UCSD-AML1 (cell line): ENCODE results near the gene TAS2R38.
A peak's percentile ranks its signal among the peaks of the same experiment; 100 is the strongest.

ENCODE experiments used
- DNase-seq: peaks from one replicate; lab custom pipeline; 2025; ENCODE audit not compliant: unreplicated experiment; lab: John Stamatoyannopoulos, UW

TAS2R38 gene

GRCh38 chr7:141976524-141977245, 3.1 kb upstream of the TAS2R38 start:
- DNase-seq: no peak

DNA sequence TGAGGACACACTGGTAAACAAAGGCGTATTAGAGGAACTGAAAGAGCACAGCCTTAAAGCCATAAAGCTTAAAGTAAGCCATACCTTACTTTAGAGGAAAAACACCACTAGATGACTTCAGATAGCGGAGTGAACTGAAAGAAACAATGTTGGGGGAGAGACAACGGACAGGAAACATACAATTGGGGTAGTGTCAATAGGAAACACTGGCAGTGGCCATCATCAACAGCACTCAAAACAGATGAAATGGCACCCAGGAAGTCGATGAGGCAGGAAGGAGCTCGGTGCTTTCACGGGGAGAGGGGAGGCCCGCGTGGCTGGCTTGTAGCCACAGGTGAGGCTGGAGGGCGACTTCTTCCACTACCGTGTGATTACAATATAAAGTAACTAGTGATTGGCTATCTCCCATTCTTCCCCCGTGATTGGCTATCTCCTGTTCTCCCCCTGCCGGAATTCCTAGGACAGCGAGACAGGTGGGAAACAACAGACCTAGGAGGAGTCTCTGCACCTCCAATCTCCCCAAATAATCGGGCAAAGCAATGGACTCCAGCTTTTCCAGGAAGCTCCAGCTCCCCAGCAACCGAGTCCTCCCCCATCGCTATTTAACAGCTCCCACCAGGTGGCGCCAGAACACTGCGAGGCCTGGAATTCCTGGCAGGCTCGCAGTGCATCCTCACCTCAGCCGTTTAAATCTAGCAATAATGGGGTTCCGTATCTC, 2.4 kb upstream of the TAS2R38 start:
- DNase-seq: peak; percentile 64

DNA sequence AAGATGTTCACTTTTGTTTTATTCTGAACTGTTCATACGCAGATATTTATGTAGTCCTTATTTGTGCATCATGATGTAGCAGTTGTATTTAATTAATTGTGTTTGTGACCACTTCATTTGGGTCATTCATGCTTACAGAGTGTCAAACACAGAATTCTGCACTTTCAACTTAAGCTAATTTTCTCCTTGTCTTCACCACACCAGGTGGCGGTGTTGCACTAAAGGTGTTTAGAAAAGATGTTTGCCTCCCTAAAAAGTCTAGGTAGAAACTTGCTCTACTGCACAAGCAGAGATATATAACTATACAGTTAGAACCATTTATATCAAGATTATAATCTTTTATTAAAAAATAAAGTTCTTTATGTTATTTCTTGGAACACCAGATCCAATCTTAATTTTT, 1.3 kb upstream of the TAS2R38 start:
- no peak for DNase-seq

DNA sequence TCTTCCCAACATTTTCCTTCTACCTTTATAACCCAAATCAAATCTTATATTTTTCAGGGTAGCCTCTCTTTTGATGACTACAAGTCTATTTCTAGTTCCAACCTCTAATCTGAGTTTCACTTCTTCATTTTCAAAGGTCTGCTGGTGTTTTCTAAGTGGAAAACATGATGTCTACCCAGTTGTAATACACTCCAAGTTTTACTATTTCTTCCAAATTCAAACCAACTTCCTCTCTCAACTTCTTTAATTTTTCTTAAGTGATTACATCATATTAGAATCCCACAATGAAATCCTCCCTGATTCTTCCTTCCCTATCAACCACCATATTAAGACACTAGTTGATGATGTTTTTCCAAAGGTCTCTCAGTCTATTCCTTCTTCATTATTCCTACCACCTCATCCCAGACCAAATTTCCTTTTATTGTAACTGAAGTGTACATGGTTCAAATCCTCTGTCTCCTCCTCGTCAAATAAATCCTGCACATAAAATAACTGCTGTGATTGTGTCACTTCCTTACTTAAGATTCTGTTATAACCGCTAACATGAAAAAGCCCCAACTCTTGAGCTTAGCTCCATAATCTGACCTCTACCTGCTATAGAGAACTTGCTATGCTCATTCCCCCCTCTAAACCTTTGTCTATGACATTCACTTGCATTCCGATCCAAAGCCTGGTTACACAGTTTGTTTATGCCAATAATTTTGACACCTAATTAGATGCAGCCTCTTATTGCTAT, 12.7 kb downstream of the TAS2R38 start:
- no peak for DNase-seq

DNA sequence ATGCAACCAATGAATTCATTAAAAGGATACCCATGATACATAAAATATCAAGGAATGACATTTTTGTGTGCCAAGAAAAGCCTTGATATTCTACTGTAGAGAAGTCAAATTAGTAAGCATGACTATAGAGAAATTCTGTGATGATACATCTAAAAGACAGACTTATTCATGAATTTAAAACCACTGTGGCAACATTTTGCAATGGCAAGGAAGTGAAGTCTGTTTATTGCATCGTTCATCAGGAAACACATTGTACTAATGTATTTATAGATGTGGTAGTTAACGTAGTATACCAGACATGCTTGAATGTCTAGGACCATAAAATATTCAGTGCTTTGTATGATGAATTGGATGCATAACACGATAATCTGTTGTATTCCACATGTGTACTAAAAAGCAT, 17.5 kb downstream of the TAS2R38 start:
- DNase-seq: no peak

- no peak for DNase-seq
Measured at GRCh38 chr7:141954334-141954733, 19.2 kb downstream of the TAS2R38 start.

DNA sequence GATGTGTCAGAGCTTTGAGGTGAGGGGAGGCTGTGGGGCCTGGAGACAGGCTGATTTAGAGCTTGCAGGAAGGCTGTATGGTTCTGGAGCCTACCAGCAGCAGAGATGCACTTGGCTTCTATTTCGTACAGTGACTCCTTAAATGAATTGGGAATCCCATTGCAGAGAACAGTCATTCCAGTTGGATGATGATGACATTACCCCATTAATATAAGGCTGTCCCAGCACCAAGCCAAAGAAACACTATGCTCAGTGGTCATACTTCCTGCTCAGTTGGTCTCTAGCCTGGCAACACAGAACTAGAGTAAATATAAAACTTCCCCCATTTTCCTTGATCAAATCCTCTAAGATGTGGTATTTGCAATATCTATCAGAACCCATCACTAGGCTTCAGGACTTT, 21.1 kb downstream of the TAS2R38 start:
- no peak for DNase-seq

DNA sequence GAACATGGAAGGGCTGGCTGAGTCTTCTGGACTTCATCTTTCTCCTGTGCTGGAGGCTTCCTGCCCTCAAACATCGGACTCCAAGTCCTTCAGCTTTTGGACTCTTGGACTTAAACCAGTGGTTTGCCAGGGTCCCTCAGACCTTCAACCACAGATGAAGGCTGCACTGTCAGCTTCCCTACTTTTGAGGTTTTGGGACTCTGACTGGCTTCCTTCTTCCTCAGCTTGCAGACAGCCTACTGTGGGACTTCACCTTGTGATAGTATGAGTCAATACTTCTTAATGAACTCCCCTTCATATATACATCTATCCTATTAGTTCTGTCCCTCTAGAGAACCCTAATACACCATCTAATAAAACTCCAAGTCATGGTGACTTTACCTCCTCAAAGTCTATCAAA, 22.8 kb downstream of the TAS2R38 start:
- DNase-seq: peak; percentile 10

GRCh38 chr7:141949911-141950310, 23.7 kb downstream of the TAS2R38 start:
- no peak for DNase-seq

- DNase-seq: no peak
Measured at GRCh38 chr7:141949451-141949850, 24.1 kb downstream of the TAS2R38 start.

- DNase-seq: no peak
Measured at GRCh38 chr7:141949021-141949420, 24.6 kb downstream of the TAS2R38 start.

DNA sequence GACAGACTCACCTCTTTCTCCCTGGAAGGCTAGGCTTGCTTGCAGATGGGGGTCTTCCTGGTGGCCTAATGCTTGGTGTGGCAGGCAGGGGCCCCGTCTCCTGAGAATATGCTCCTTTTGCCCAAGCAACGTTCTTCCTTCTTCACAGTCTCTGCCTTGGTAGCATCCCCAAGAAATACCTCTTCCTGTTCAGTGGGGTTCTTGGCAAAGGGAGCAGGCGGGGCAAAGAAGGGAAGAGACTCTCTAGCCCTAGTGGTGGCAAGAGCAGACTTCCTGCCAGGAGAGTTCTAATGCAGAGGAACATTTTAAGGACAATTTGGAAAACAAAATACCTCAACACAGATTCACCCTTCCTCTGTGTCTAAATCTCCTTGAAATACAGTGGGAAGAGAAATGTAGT, 26.8 kb downstream of the TAS2R38 start, which contains the start of gene CLEC5A:
TSS of gene CLEC5A (minus strand) at position 179 of the 400 bp plus-strand sequence. CDS start 682 bp downstream, outside the sequence.
- DNase-seq: no peak

GRCh38 chr7:141945356-141945755, 28.2 kb downstream of the TAS2R38 start:
- DNase-seq: no peak

DNA sequence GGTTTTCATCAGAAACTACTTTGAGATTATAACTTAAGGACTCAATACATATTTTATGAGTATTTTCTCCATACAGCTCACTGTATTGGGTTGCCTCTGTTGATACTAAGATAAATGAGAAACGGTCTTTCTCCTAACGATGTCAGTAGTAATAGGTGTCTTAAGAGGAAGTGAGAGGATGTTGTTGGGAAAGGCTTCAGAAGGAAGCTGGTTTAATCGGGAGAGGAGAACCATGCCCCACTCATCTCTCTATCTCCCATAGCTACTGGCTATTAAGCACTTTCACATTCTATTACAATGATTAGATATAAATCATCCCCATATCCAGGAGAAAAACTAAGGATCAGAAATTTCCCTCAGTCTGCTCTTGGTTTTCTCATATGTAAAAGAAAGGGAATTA, 28.8 kb downstream of the TAS2R38 start:
- DNase-seq: no peak

DNA sequence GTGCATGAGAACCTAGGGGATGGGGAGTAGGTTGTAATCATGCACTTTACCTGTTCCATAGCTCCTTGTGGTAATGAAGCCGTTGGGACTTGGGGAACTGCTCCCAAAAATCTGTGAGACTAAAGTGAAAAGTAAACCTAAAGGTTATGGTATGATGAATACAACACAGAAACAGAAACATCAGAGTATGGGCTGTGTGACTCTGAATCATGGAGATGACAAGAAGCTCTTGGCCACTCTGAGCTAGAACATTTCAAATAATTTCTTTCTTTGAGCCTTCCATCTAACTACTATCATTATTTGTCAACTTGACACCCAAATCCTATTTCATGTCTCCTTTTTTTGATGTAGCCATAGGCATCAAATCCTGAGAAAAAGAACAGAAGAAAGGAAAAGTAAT, 29.7 kb downstream of the TAS2R38 start:
- no peak for DNase-seq

DNA sequence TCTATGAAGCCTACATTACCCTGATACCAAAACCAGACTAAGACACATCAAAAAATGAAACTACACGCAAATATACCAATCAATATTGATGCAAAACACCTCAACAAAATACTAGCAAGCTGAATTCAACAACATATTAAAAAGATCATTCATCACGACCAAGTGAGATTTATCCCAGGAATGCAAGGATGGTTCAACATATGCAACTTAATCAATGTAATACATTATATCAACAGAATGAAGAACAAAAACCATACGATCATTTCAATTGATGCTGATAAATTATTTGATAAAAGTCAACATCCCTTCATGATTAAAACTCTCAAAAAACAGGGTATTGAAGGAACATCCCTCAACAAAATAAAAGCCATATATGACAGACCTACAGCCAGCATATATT, 32.5 kb downstream of the TAS2R38 start:
- no peak for DNase-seq

DNA sequence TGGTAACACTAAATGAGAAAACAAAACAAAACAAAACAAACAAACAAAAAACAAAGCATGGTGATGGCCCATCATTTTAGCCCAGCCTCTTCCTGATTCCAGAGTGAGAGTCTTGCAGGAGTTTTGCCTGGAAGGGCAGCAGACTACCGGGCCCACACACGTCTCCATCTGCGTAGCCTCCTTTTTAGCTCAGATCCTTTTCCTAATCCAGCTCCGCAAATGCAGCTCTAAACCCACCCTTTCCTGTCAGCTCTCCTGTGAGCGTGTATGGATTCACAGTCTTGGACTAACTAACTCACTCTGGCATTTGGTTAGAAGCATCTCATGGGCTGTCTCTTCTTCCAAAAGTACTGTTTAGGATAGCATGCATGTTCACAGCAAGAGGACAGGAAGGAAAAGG, 43.4 kb downstream of the TAS2R38 start:
- DNase-seq: no peak

- no peak for DNase-seq
Measured at GRCh38 chr7:141928845-141929195, 44.8 kb downstream of the TAS2R38 start.

DNA sequence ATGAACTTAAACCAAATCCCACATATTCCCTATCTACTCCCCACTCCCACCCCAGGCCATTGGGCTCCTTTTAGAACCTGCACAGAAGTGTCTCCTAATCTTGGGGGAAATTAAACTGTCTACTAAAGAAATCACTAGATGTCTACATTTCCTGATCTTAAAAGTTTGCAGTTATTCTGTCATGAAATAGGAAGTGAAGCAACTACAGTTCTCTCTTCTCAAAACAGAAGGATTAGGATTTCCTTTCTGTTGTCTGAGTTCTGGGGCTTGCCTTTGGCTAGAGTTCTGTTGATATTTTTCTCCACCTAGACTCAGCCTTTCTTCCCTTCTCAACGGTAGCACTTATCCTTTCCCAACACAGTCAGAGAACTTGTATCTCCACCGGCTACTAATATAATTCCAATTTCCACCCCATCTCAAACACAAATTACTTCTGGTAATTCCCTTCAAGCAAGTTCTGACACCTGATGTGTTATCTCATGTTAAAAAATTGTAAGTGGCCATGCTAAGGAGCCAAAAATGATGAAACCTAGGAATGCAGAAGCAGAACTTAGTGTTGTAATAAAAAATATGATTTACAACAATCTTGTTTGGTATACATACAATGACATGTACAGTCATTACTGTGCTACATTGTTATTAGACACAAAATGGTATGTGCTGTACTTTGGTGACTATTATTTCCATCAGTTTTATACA, 45.3 kb downstream of the TAS2R38 start:
- no peak for DNase-seq
